Measurements from ENCODE around the gene FNIP1. TPM values are rescaled to one million over a fixed set of nuclear protein-coding genes. Genes with fewer than 3 reads are reported as not detected.

FNIP1 gene
- total and polyA plus RNA-seq, 9 of the 15 experiments (the other 6 are each of a cell fraction or from before 2014, with no cell fraction given) = 5.0 to 32.8 (median 18.4) TPM

DNA sequence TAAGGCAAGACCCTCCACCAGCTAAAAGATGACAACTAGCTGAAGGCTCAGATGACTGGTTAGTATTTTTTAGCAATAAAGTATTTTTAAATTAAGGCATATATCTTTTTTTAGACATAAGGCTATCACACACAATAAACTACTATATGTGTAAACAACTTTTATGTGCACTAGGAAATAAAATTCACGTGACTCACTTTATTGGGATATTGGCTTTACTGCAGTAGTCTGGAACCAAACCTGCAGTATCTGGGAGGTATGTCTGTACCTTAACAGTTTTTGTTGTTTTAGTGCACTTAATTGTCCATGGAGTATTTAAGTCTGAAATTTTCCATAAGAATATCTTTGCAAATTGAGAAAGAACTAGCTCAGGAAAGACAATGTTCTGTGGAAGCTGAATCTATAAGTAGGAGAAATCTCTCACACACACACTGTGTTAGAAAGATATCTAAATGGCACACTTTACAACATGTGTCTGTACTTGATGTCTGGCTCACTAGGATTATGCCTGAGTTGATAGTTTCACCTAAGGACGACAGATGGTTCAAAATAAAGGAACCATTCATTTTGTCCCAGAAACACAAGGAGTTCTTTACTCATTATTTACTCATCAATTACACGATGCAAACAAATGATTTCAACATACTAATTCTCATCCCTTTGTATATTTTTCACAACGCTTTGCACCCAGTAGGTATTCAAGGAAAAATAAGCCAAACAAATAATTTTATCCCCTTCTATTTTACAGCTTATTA, 166.4 kb downstream of the FNIP1 start (continued):
- TF ChIP-seq, protein P1, sequence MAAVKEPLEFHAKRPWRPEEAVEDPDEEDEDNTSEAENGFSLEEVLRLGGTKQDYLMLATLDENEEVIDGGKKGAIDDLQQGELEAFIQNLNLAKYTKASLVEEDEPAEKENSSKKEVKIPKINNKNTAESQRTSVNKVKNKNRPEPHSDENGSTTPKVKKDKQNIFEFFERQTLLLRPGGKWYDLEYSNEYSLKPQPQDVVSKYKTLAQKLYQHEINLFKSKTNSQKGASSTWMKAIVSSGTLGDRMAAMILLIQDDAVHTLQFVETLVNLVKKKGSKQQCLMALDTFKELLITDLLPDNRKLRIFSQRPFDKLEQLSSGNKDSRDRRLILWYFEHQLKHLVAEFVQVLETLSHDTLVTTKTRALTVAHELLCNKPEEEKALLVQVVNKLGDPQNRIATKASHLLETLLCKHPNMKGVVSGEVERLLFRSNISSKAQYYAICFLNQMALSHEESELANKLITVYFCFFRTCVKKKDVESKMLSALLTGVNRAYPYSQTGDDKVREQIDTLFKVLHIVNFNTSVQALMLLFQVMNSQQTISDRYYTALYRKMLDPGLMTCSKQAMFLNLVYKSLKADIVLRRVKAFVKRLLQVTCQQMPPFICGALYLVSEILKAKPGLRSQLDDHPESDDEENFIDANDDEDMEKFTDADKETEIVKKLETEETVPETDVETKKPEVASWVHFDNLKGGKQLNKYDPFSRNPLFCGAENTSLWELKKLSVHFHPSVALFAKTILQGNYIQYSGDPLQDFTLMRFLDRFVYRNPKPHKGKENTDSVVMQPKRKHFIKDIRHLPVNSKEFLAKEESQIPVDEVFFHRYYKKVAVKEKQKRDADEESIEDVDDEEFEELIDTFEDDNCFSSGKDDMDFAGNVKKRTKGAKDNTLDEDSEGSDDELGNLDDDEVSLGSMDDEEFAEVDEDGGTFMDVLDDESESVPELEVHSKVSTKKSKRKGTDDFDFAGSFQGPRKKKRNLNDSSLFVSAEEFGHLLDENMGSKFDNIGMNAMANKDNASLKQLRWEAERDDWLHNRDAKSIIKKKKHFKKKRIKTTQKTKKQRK (IDR thresholded peaks at IDR 0.05; ENCODE audit: borderline replicate concordance, low read depth, low read length) = no peak
- TF ChIP-seq, protein P2, sequence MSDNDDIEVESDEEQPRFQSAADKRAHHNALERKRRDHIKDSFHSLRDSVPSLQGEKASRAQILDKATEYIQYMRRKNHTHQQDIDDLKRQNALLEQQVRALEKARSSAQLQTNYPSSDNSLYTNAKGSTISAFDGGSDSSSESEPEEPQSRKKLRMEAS (CRISPR knock-in tag; IDR thresholded peaks at IDR 0.05) = no peak
- no peak for TF ChIP-seq RBM22 (IDR thresholded peaks at IDR 0.05; ENCODE audit: low read depth, low read length, poor library complexity, severe bottlenecking)
- no peak for TF ChIP-seq CBX5 (IDR thresholded peaks at IDR 0.05; ENCODE audit: borderline replicate concordance, low read depth)
- TF ChIP-seq ZNF3 (CRISPR knock-in tag; IDR thresholded peaks at IDR 0.05) = no peak
- TF ChIP-seq, protein P3, sequence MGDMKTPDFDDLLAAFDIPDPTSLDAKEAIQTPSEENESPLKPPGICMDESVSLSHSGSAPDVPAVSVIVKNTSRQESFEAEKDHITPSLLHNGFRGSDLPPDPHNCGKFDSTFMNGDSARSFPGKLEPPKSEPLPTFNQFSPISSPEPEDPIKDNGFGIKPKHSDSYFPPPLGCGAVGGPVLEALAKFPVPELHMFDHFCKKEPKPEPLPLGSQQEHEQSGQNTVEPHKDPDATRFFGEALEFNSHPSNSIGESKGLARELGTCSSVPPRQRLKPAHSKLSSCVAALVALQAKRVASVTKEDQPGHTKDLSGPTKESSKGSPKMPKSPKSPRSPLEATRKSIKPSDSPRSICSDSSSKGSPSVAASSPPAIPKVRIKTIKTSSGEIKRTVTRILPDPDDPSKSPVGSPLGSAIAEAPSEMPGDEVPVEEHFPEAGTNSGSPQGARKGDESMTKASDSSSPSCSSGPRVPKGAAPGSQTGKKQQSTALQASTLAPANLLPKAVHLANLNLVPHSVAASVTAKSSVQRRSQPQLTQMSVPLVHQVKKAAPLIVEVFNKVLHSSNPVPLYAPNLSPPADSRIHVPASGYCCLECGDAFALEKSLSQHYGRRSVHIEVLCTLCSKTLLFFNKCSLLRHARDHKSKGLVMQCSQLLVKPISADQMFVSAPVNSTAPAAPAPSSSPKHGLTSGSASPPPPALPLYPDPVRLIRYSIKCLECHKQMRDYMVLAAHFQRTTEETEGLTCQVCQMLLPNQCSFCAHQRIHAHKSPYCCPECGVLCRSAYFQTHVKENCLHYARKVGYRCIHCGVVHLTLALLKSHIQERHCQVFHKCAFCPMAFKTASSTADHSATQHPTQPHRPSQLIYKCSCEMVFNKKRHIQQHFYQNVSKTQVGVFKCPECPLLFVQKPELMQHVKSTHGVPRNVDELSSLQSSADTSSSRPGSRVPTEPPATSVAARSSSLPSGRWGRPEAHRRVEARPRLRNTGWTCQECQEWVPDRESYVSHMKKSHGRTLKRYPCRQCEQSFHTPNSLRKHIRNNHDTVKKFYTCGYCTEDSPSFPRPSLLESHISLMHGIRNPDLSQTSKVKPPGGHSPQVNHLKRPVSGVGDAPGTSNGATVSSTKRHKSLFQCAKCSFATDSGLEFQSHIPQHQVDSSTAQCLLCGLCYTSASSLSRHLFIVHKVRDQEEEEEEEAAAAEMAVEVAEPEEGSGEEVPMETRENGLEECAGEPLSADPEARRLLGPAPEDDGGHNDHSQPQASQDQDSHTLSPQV (IDR thresholded peaks at IDR 0.05) = no peak
- no peak for TF ChIP-seq NR4A1 (CRISPR knock-in tag; IDR thresholded peaks at IDR 0.05)
- TF ChIP-seq NR4A1 (tag; IDR thresholded peaks at IDR 0.05) = no peak
- no peak for TF ChIP-seq RBM17 (IDR thresholded peaks at IDR 0.05; ENCODE audit: borderline replicate concordance, low read depth, low read length)
- peak; percentile 85 for TF ChIP-seq CBFA2T2 (conservative IDR thresholded peaks at IDR 0.05)
- no peak for TF ChIP-seq RAD21 (CRISPR knock-in tag; conservative IDR thresholded peaks at IDR 0.05 in 1 of 2, IDR thresholded peaks at IDR 0.05 in 1 of 2)
- TF ChIP-seq, protein P4, sequence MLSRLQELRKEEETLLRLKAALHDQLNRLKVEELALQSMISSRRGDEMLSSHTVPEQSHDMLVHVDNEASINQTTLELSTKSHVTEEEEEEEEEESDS (CRISPR knock-in tag; IDR thresholded peaks at IDR 0.05) = no peak
- no peak for TF ChIP-seq MXI1 (IDR thresholded peaks at IDR 0.05; ENCODE audit: low read depth, low read length)
- no peak for TF ChIP-seq SAFB2 (IDR thresholded peaks at IDR 0.05; ENCODE audit: borderline replicate concordance, low read depth, low read length, severe bottlenecking)
- TF ChIP-seq HMGN3 (IDR thresholded peaks at IDR 0.05; ENCODE audit: borderline replicate concordance, extremely low read depth, insufficient read length, low read depth, low read length) = no peak
- TF ChIP-seq, protein P5, sequence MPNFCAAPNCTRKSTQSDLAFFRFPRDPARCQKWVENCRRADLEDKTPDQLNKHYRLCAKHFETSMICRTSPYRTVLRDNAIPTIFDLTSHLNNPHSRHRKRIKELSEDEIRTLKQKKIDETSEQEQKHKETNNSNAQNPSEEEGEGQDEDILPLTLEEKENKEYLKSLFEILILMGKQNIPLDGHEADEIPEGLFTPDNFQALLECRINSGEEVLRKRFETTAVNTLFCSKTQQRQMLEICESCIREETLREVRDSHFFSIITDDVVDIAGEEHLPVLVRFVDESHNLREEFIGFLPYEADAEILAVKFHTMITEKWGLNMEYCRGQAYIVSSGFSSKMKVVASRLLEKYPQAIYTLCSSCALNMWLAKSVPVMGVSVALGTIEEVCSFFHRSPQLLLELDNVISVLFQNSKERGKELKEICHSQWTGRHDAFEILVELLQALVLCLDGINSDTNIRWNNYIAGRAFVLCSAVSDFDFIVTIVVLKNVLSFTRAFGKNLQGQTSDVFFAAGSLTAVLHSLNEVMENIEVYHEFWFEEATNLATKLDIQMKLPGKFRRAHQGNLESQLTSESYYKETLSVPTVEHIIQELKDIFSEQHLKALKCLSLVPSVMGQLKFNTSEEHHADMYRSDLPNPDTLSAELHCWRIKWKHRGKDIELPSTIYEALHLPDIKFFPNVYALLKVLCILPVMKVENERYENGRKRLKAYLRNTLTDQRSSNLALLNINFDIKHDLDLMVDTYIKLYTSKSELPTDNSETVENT (CRISPR knock-in tag; IDR thresholded peaks at IDR 0.05) = no peak
- TF ChIP-seq PHTF2 (CRISPR knock-in tag; IDR thresholded peaks at IDR 0.05) = no peak

Data from K562 (cell line).